Activated CD8-positive, alpha-beta memory T cell treated with anti-CD3 and anti-CD28 coated beads for 4 hours (primary cell): ENCODE results near the gene CTTNBP2NL.

Experiments
- DNase-seq, 2 donors: peaks; one replicate each; pipeline ENCODE4 v3.0.0-alpha.2; 2020; ENCODE audit warnings: low read depth in 2 of 2

CTTNBP2NL gene

GRCh38 chr1:112395821-112396652 lies at the start of gene CTTNBP2NL:
Gene CTTNBP2NL, plus strand, starts transcription at chr1:112396214. Its CDS starts 19,952 bp downstream, at chr1:112416166.
- peak; percentile 50 to 53 for DNase-seq

- DNase-seq: no peak
Measured at GRCh38 chr1:112346801-112347350, 49.1 kb upstream of the CTTNBP2NL start.

GRCh38 chr1:112356765-112357164 lies 39.2 kb upstream of the CTTNBP2NL start:
- no peak for DNase-seq

- no peak for DNase-seq
Measured at GRCh38 chr1:112357467-112357866, 38.5 kb upstream of the CTTNBP2NL start.

- no peak for DNase-seq
Measured at GRCh38 chr1:112358061-112358770, 37.8 kb upstream of the CTTNBP2NL start.

GRCh38 chr1:112358798-112359408 lies 37.1 kb upstream of the CTTNBP2NL start:
- DNase-seq: no peak

- DNase-seq: no peak
Measured at GRCh38 chr1:112359961-112360767, 35.9 kb upstream of the CTTNBP2NL start.

- no peak for DNase-seq
Measured at GRCh38 chr1:112363636-112364035, 32.4 kb upstream of the CTTNBP2NL start.

- DNase-seq: no peak
Measured at GRCh38 chr1:112368198-112368597, 27.8 kb upstream of the CTTNBP2NL start.

- DNase-seq: peak; percentile 46 to 60
Measured at GRCh38 chr1:112369392-112370285, 26.4 kb upstream of the CTTNBP2NL start.

GRCh38 chr1:112370996-112371395 lies 25.0 kb upstream of the CTTNBP2NL start:
- no peak for DNase-seq

GRCh38 chr1:112371775-112372174 lies 24.2 kb upstream of the CTTNBP2NL start:
- DNase-seq: no peak

- DNase-seq: no peak
Measured at GRCh38 chr1:112373806-112374205, 22.2 kb upstream of the CTTNBP2NL start.

- no peak for DNase-seq
Measured at GRCh38 chr1:112375701-112376100, 20.3 kb upstream of the CTTNBP2NL start.

- DNase-seq: no peak
Measured at GRCh38 chr1:112380356-112380755, 15.7 kb upstream of the CTTNBP2NL start.

- no peak for DNase-seq
Measured at GRCh38 chr1:112381324-112382076, 14.5 kb upstream of the CTTNBP2NL start.

- DNase-seq: no peak
Measured at GRCh38 chr1:112383759-112384370, 12.1 kb upstream of the CTTNBP2NL start.

- DNase-seq: no peak
Measured at GRCh38 chr1:112386024-112386723, 9.8 kb upstream of the CTTNBP2NL start.
